WTC11 (cell line): ENCODE data around the gene FAM234A. TPM values are rescaled to one million over a fixed set of nuclear protein-coding genes. Genes with fewer than 3 reads are reported as not detected.

Experiments used
- ATAC-seq: fragments of 200-7000 bp; cut with Tn5 transposase; 2 replicates; pipeline ENCODE4 v1.10.0; 2021; ENCODE audit warnings: mild to moderate bottlenecking, moderate library complexity
- CTCF ChIA-PET: fragments of 300-600 bp; sonication (Branson Sonifier 250); formaldehyde crosslinking; loops from one replicate; lab custom pipeline; 2021; ENCODE audit warnings: antibody characterized with exemption; lab: Charles Lee
- POLR2A ChIA-PET: fragments of 350-600 bp; sonication (Branson Sonifier 250); formaldehyde crosslinking; loops from one replicate; lab custom pipeline; 2021; ENCODE audit warnings: antibody characterized with exemption; lab: Charles Lee
- DNase-seq: peaks from one replicate; pipeline ENCODE4 v3.0.0; 2021; ENCODE audit warnings: low spot score
- H3K27ac Mint-ChIP-seq: 2 replicates; pipeline ENCODE4 v1.8.0; 2021; ENCODE audit warnings: mixed read lengths
- H3K27me3 Mint-ChIP-seq: 2 replicates; pipeline ENCODE4 v1.8.0; 2021; ENCODE audit warnings: low read depth, mild to moderate bottlenecking, moderate library complexity, mixed read lengths
- H3K36me3 Mint-ChIP-seq: 2 replicates; pipeline ENCODE4 v1.8.0; 2021; ENCODE audit warnings: mixed read lengths
- H3K4me1 Mint-ChIP-seq: 2 replicates; pipeline ENCODE4 v1.8.0; 2022; ENCODE audit warnings: mixed read lengths
- H3K4me3 Mint-ChIP-seq: 2 replicates; pipeline ENCODE4 v1.8.0; 2021; ENCODE audit warnings: mild to moderate bottlenecking, moderate library complexity, mixed read lengths
- H3K9me3 Mint-ChIP-seq: 2 replicates; pipeline ENCODE4 v1.8.0; 2021; ENCODE audit warnings: mixed read lengths
- AR ChIP-seq: fragments of 250-450 bp; sonication (Bioruptor Pico); IDR thresholded peaks from 2 replicates; pipeline ENCODE4 v1.9.0; 2021; ENCODE audit warnings: mild to moderate bottlenecking
- ARID4B ChIP-seq: sonication (generic); formaldehyde crosslinking; IDR thresholded peaks from 2 replicates; pipeline ENCODE4 v1.8.0; 2023; ENCODE audit warnings: missing genetic modification reagents, mild to moderate bottlenecking, borderline replicate concordance
- CREB1 ChIP-seq: sonication (generic); formaldehyde crosslinking; IDR thresholded peaks from 2 replicates; pipeline ENCODE4 v1.8.0; 2023; ENCODE audit warnings: mild to moderate bottlenecking, missing genetic modification reagents
- GRHL2 ChIP-seq: fragments of 250-450 bp; sonication (Bioruptor Pico); IDR thresholded peaks from 2 replicates; pipeline ENCODE4 v1.8.0; 2022; ENCODE audit warnings: mild to moderate bottlenecking, moderate library complexity; ENCODE audit not compliant: insufficient replicate concordance, severe bottlenecking
- HMGA2 ChIP-seq: fragments of 250-450 bp; sonication (Bioruptor Pico); IDR thresholded peaks from 2 replicates; pipeline ENCODE4 v1.4.0; 2021; ENCODE audit warnings: mild to moderate bottlenecking, moderate library complexity
- JUN ChIP-seq: sonication (generic); formaldehyde crosslinking; IDR thresholded peaks from 2 replicates; pipeline ENCODE4 v1.8.0; 2023; ENCODE audit warnings: mild to moderate bottlenecking, missing genetic modification reagents
- MYBL2 ChIP-seq: sonication (generic); formaldehyde crosslinking; IDR thresholded peaks from 2 replicates; pipeline ENCODE4 v1.8.1; 2023; ENCODE audit warnings: mild to moderate bottlenecking, moderate library complexity, missing genetic modification reagents
- NFYB ChIP-seq: sonication (generic); formaldehyde crosslinking; conservative IDR thresholded peaks from 2 replicates; pipeline ENCODE4 v1.8.0; 2022; ENCODE audit warnings: low read depth, missing genetic modification reagents
- NR3C1 ChIP-seq: sonication (generic); formaldehyde crosslinking; conservative IDR thresholded peaks from 2 replicates; pipeline ENCODE4 v1.8.1; 2023; ENCODE audit warnings: low read depth, mild to moderate bottlenecking, missing genetic modification reagents
- PRDM15 ChIP-seq: sonication (generic); formaldehyde crosslinking; IDR thresholded peaks from 2 replicates; pipeline ENCODE4 v1.8.0; 2022; ENCODE audit warnings: missing genetic modification reagents
- PRRX2 ChIP-seq: fragments of 250-450 bp; sonication (Bioruptor Pico); IDR thresholded peaks from 2 replicates; pipeline ENCODE4 v1.8.0; 2021; ENCODE audit warnings: mild to moderate bottlenecking
- RELA ChIP-seq: sonication (generic); formaldehyde crosslinking; IDR thresholded peaks from 2 replicates; pipeline ENCODE4 v1.8.1; 2022; ENCODE audit warnings: missing genetic modification reagents, mild to moderate bottlenecking, borderline replicate concordance
- SP1 ChIP-seq: sonication (generic); formaldehyde crosslinking; conservative IDR thresholded peaks from 2 replicates; pipeline ENCODE4 v1.8.1; 2022; ENCODE audit warnings: missing genetic modification reagents
- ZNF317 ChIP-seq: sonication (generic); formaldehyde crosslinking; IDR thresholded peaks from 2 replicates; pipeline ENCODE4 v1.8.1; 2023; ENCODE audit warnings: low read depth, mild to moderate bottlenecking, moderate library complexity, missing genetic modification reagents, borderline replicate concordance
- ZNF396 ChIP-seq: fragments of 250-450 bp; sonication (Bioruptor Pico); IDR thresholded peaks from 2 replicates; pipeline ENCODE4 v1.8.0; 2021; ENCODE audit warnings: mild to moderate bottlenecking, moderate library complexity, borderline replicate concordance
- ZNF423 ChIP-seq: fragments of 250-450 bp; sonication (Bioruptor Pico); IDR thresholded peaks from 2 replicates; pipeline ENCODE4 v2.1.2; 2022; ENCODE audit warnings: mild to moderate bottlenecking, moderate library complexity
- ZNF512 ChIP-seq: sonication (generic); formaldehyde crosslinking; IDR thresholded peaks from 2 replicates; pipeline ENCODE4 v1.8.1; 2022; ENCODE audit warnings: missing genetic modification reagents, borderline replicate concordance
- total RNA-seq: library from RNA; stranded (reverse); gene quantifications from 3 replicates; pipeline ENCODE4 v1.2.3, GENCODE V29; 2021

Gene FAM234A
- total RNA-seq, 1 experiment from 2014 or later = 115 TPM

- no peak for DNase-seq
- ChIA-PET POLR2A (interaction anchor here (0.6 kb wide), 2 partner anchors 79 to 87 kb away, joined by 4 read pairs; no protein-coding TSS in a partner anchor), CTCF (interaction anchor here (1.0 to 2.6 kb wide), 7 partner anchors 74 to 304 kb away, joined by 3 to 15 read pairs (median 5); no protein-coding TSS in a partner anchor)
Observed at GRCh38 chr16:278863-279366, 44.3 kb downstream of the FAM234A start.

GRCh38 chr16:279531-279930, 44.9 kb downstream of the FAM234A start:
- Mint-ChIP-seq H3K4me1 (no peaks in the 10 kb centered on the region; the same call in 1 of the 2 replicates), H3K36me3 (no peaks in the 10 kb centered on the region), H3K27me3 (peaks cover 46% of the 10 kb centered on the region), H3K4me3 (peak overlapping the region; percentile 56; the same call in 1 of the 2 replicates), H3K9me3 (no peaks in the 10 kb centered on the region), H3K27ac (no peak overlapping the region)
- POLR2A ChIA-PET = interaction anchor here (0.6 kb wide), 1 partner anchor 87 kb away, joined by 4 read pairs; no protein-coding TSS in a partner anchor
- CTCF ChIA-PET = interaction anchor here (1.0 to 2.6 kb wide), 7 partner anchors 73 to 303 kb away, joined by 3 to 15 read pairs (median 5); no protein-coding TSS in a partner anchor
- ATAC-seq (no peak), DNase-seq (no peak)
- no peak for TF ChIP-seq ZNF423
- no peak for TF ChIP-seq ZNF512 (CRISPR knock-in tag)
- no peak for TF ChIP-seq ZNF317 (CRISPR knock-in tag)
- TF ChIP-seq RELA = no peak
- no peak for TF ChIP-seq MYBL2 (CRISPR knock-in tag)
- TF ChIP-seq ARID4B (CRISPR knock-in tag) = no peak
- TF ChIP-seq GRHL2 (CRISPR knock-in tag) = no peak
- TF ChIP-seq HMGA2 = no peak

More at GRCh38 chr16:278863-279366, 44.3 kb downstream of the FAM234A start:
- Mint-ChIP-seq H3K9me3 (no peaks in the 10 kb centered on the region), H3K36me3 (no peaks in the 10 kb centered on the region), H3K27me3 (peaks cover 51% of the 10 kb centered on the region), H3K4me1 (no peaks in the 10 kb centered on the region; the same call in 1 of the 2 replicates), H3K27ac (no peak overlapping the region), H3K4me3 (no peak overlapping the region)
- ATAC-seq = peak; percentile 22
- no peak for TF ChIP-seq CREB1 (CRISPR knock-in tag)
- peak; percentile 69 for TF ChIP-seq NFYB (CRISPR knock-in tag)
- TF ChIP-seq NR3C1 (CRISPR knock-in tag) = no peak
- TF ChIP-seq PRRX2 (CRISPR knock-in tag) = no peak
- TF ChIP-seq SP1 = no peak
- TF ChIP-seq AR (CRISPR knock-in tag) = no peak
- no peak for TF ChIP-seq ZNF396 (CRISPR knock-in tag)
- TF ChIP-seq PRDM15 (CRISPR knock-in tag) = peak; percentile 92
- no peak for TF ChIP-seq JUN (CRISPR knock-in tag)
- TF ChIP-seq HMGA2 = no peak
